NCI-H510A treated with DMSO at 0.1 percent for 48 hours (cell line): Measurements from ENCODE around the gene POLQ.
"Not testable (repeated sequence)": the region's sequence is repeated elsewhere in the genome, so short reads cannot be mapped to it uniquely, and the experiment has no call there.

Experiments used
- DNase-seq: peaks from one replicate; lab custom pipeline; 2025; lab: John Stamatoyannopoulos, UW

POLQ gene

GRCh38 chr3:121418182-121418581 is 127.6 kb downstream of the POLQ start:
- DNase-seq: no peak

- no peak for DNase-seq
These were observed 130.9 kb downstream of the POLQ start for GRCh38 chr3:121414924-121415323.

GRCh38 chr3:121411523-121411922 is 134.3 kb downstream of the POLQ start:
- no peak for DNase-seq

GRCh38 chr3:121405631-121406030 is 140.2 kb downstream of the POLQ start:
- DNase-seq: no peak

DNA sequence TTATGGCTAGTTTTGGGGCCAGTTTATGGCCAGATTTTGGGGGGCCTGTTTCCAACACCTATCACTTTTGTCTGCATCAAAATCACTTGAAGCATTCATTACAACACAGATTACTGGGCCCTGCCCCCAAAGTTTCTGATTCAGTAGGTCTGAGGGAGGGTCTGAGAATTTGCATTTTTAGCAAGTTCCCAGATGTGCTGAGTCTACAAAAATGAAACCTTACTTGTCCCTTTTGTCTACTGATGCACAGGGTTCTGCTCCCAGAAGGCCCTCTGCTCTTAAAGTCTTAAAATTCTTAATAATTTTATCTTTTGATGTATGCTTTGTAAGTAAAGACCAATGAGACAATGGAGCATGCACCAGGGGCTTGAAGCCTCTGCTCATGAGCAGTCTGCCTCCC is 146.0 kb downstream of the POLQ start:
- DNase-seq: no peak

DNA sequence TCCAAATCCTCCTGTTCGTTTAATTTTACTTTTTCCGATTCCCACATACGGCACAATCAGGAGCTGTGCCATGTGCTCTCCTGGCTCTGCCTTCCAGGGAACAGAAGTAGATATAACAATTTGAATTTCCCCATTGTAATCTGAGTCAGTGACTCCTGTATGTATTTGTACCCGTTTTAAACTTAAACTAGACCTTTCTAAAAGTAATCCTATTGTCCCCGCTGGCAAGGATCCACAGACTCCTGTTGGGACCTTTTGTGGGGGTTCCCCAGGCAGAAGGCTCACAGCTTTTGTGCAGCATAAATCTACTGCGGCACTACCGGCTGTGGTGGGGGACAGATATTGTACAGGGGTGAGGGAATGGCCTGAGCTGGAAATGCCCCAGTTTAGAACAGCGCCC is 147.7 kb downstream of the POLQ start:
- not testable (repeated sequence) for DNase-seq

GRCh38 chr3:121395967-121396366 is 149.8 kb downstream of the POLQ start:
- not testable (repeated sequence) for DNase-seq

DNA sequence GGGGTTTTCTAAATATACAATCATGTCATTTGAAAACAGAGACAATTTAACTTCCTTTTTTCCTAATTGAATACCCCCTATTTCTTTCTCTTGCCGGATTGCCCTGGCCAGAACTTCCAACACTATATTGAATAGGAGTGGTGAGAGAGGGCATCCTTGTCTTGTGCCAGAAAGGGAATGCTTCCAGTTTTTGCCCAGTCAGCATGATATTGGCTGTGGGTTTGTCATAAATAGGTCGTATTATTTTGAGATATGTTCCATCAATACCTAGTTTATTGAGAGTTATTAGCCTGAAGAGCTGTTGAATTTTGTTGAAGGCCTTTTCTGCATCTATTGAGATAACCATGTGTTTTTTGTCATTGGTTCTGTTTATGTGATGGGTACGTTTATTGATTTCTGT is 157.5 kb downstream of the POLQ start:
- DNase-seq: not testable (repeated sequence)
